ENCODE results near the gene ATP2C2. TPM values are rescaled to one million over a fixed set of nuclear protein-coding genes. Genes with fewer than 3 reads are reported as not detected.

Gene ATP2C2
- total RNA-seq, 1 donor from 2014 or later: not detected

DNA sequence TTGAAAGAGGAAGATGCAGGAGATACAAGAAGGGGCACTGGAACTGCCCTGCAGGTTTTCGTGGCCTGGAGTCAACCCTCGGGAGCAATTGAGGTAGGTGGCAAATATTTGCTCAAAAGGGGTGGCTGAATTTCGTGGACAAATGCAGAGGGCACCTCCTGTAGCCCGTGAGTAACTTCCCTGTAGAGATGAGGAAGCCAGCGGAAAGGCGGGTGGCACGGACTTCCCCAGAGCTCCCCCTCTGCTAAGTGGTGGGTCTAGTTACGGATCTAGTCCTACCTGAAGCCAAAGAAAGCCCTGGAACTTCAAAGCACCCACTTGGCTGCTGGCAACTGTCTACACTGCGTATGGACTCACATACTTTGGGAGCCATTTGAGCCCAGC is 1.0 kb upstream of the ATP2C2 start:
- no peak for DNase-seq
- no peak overlapping the region for H3K4me3 Mint-ChIP-seq
- ChIA-PET POLR2A (no interaction called here), CTCF (no interaction called here)
- peaks cover 2% of the 10 kb centered on the region for H3K4me1 Mint-ChIP-seq
- ATAC-seq (ENCODE audit: low read depth): no peak
- H3K27ac Mint-ChIP-seq: no peak overlapping the region
- intact Hi-C loops (cut with micrococcal nuclease): no loop called here
- H3K27me3 Mint-ChIP-seq: peaks cover 47% of the 10 kb centered on the region
- TF ChIP-seq, protein P1, sequence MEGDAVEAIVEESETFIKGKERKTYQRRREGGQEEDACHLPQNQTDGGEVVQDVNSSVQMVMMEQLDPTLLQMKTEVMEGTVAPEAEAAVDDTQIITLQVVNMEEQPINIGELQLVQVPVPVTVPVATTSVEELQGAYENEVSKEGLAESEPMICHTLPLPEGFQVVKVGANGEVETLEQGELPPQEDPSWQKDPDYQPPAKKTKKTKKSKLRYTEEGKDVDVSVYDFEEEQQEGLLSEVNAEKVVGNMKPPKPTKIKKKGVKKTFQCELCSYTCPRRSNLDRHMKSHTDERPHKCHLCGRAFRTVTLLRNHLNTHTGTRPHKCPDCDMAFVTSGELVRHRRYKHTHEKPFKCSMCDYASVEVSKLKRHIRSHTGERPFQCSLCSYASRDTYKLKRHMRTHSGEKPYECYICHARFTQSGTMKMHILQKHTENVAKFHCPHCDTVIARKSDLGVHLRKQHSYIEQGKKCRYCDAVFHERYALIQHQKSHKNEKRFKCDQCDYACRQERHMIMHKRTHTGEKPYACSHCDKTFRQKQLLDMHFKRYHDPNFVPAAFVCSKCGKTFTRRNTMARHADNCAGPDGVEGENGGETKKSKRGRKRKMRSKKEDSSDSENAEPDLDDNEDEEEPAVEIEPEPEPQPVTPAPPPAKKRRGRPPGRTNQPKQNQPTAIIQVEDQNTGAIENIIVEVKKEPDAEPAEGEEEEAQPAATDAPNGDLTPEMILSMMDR (IDR thresholded peaks at IDR 0.05): no peak
- no peaks in the 10 kb centered on the region for H3K9me3 Mint-ChIP-seq
- H3K36me3 Mint-ChIP-seq (ENCODE audit: low read depth): no peaks in the 10 kb centered on the region

DNA sequence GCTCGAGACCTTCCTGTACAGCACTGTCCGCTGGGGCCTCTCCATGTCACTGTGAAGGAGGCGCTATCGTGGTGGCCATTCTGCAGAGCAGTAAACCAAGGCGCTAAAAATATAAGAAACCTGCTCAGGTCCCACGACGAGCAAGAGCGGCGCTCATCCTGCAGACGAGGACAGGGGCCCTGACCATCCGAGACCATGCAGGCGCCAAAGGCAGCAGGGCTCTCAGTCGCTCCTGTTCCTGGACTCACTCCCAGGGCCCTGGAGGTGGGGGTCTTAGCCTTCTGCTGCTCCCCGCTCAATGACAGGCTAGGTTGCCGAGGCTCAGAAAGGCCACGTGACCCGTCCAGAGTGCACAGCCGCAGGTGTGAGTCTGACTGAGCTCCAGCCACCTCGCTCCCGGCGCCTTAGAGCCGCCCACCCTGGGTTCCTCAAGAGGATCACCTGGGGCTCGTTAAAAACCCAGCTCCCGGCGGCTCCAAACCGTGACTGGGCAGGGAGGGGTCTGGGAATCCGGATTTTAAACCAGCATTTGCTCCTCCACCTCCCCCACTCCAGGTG is 509 bp upstream of the ATP2C2 start:
- ATAC-seq (ENCODE audit: low read depth) (no peak), DNase-seq (no peak)
- no peak overlapping the region for H3K27ac Mint-ChIP-seq
- H3K27me3 Mint-ChIP-seq: peaks cover 47% of the 10 kb centered on the region
- H3K4me1 Mint-ChIP-seq: peaks cover 2% of the 10 kb centered on the region
- ChIA-PET CTCF (no interaction called here), POLR2A (interaction anchor here (0.6 kb wide), 1 partner anchor 353 kb away, joined by 7 read pairs; no protein-coding TSS in a partner anchor)
- intact Hi-C loops (cut with micrococcal nuclease): no loop called here
- TF ChIP-seq, protein P1 (IDR thresholded peaks at IDR 0.05): no peak
- H3K36me3 Mint-ChIP-seq (ENCODE audit: low read depth): no peaks in the 10 kb centered on the region
- no peak overlapping the region for H3K4me3 Mint-ChIP-seq
- no peaks in the 10 kb centered on the region for H3K9me3 Mint-ChIP-seq

DNA sequence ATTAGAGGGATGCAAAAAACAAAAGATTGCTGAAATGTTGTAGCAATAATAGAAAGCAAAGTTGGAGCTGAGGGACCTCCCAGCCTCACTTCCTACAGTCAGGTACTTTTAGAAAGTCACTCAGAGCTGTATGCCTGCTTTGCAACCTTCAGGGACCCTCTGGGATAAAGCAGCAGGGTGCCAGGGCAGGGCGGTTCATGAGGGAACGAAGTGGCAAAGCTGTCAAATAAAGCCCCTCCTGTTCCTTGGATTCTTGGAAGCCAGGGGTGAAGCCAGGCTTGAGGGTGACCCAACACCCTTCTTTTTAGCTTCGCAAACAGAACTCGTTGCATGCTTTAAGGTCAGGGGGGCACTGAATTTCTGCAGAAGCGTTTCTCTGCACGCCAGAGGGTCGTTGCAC is 767 bp downstream of the ATP2C2 start:
- Mint-ChIP-seq H3K4me3 (no peak overlapping the region), H3K27ac (no peak overlapping the region), H3K36me3 (ENCODE audit: low read depth) (no peaks in the 10 kb centered on the region), H3K27me3 (peaks cover 42% of the 10 kb centered on the region), H3K9me3 (no peaks in the 10 kb centered on the region), H3K4me1 (peaks cover 2% of the 10 kb centered on the region)
- no peak for ATAC-seq (ENCODE audit: low read depth)
- DNase-seq: no peak
- ChIA-PET POLR2A (no interaction called here), CTCF (no interaction called here)
- intact Hi-C loops (cut with micrococcal nuclease): no loop called here
- TF ChIP-seq, protein P1 (IDR thresholded peaks at IDR 0.05): no peak

DNA sequence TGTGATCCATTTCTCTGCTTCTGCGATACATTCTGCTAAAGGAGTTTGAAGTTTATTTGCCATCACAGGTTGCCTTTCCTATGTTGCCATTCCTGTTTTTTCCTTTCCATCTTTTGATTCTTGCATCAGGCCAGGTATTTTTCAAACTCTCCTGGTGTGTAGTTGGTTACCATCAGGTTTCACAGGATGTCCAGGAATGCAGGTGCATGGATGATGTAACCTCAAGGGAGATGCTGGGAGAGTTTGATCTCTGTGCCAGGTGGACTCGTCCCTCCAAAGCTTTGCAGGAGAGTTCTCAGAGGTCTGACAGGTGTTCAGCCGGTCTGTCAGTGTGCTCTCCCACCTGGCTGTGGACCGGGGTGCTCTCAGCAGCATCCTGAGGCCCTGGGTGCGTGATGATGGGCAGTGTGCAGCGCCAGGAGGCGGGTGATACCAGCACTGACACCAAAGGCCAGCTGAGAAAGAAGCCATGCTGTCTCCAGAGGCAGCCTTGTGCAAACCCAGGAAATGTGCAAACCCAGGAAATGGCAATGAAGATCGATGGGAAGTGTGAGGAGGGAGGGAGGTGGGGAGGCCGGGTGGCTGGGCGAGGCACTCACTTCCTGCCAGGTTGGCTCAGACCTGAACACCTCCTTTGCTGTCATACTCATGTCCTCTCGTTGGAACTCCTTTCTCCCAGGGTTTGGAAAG is 1.7 kb downstream of the ATP2C2 start:
- Mint-ChIP-seq H3K9me3 (no peaks in the 10 kb centered on the region), H3K27me3 (peaks cover 44% of the 10 kb centered on the region), H3K4me3 (no peak overlapping the region), H3K36me3 (ENCODE audit: low read depth) (no peaks in the 10 kb centered on the region), H3K27ac (no peak overlapping the region), H3K4me1 (peaks cover 2% of the 10 kb centered on the region)
- ChIA-PET POLR2A (no interaction called here), CTCF (no interaction called here)
- DNase-seq (no peak), ATAC-seq (ENCODE audit: low read depth) (no peak)
- TF ChIP-seq, protein P1 (IDR thresholded peaks at IDR 0.05): no peak
- intact Hi-C loops (cut with micrococcal nuclease): no loop called here

DNA sequence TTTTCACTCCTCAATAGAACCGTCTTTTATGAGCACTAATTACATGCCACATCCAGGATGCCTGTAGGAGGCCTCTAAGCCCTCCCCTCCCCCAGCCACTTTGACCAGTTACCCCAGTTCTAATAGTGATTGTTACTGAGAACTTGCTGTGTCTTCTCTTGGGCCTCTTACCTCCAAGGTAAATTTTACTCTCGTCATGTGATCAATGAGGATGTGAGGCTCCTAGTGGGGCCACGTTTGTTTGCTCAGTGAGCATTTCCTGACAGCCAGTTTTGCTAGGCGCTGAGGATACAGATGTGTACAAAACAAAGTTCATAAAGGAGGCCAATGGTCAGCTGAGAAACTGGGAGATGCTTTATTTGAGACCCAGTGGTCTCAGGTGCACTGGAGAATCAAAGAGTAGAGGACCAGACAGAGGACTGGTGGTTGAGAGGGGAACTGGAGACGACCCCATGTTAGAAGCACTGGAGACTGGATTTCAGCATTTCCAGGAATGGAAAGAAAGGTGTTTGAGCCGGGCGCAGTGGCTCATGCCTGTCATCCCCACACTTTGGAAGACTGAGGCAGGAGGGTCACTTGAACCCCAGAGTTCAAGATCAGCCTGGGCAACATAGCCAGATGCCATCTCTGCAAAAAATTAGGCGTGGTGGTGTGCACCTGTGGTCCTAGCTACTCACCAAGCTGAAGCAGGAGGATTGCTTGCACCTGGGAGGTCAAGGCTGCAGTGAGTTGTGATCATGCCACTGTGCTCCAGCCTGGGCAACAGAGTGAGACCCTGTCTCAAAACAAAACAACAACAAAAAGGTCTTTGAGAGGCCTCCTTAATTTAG is 2.6 kb downstream of the ATP2C2 start:
- TF ChIP-seq, protein P1 (IDR thresholded peaks at IDR 0.05): no peak
- Mint-ChIP-seq H3K27ac (no peak overlapping the region), H3K27me3 (peaks cover 48% of the 10 kb centered on the region), H3K4me1 (peaks cover 2% of the 10 kb centered on the region), H3K4me3 (no peak overlapping the region), H3K36me3 (ENCODE audit: low read depth) (no peaks in the 10 kb centered on the region), H3K9me3 (no peaks in the 10 kb centered on the region)
- DNase-seq (no peak), ATAC-seq (ENCODE audit: low read depth) (no peak)
- POLR2A ChIA-PET: no interaction called here
- intact Hi-C loops (cut with micrococcal nuclease): no loop called here
- CTCF ChIA-PET: no interaction called here

Data from activated B cell treated with CpG ODN at 0.5 μM for 24 hours (primary cell).